GM19023 (cell line): ENCODE results near the gene SLC45A2.
"Not testable (repeated sequence)": the region's sequence is repeated elsewhere in the genome, so short reads cannot be mapped to it uniquely, and the experiment has no call there.

Experiments used
- ATAC-seq: cut with Tn5 transposase; IDR thresholded peaks from one replicate; pipeline ENCODE4 v1.9.1; 2021; ENCODE audit warnings: mild to moderate bottlenecking, moderate library complexity; ENCODE audit not compliant: unreplicated experiment

Gene SLC45A2

GRCh38 chr5:33969572-33970452, 14.7 kb downstream of the SLC45A2 start:
- ATAC-seq, result peak; percentile 71

- ATAC-seq, result no peak
Measured at GRCh38 chr5:33968211-33969005, 16.1 kb downstream of the SLC45A2 start.

GRCh38 chr5:33966805-33967204, 17.7 kb downstream of the SLC45A2 start:
- no peak for ATAC-seq

- ATAC-seq, result no peak
Measured at GRCh38 chr5:33964132-33964700, 20.3 kb downstream of the SLC45A2 start.

- no peak for ATAC-seq
Measured at GRCh38 chr5:33958176-33958575, 26.3 kb downstream of the SLC45A2 start.

- ATAC-seq, result no peak
Measured at GRCh38 chr5:33957577-33958150, 26.8 kb downstream of the SLC45A2 start.

GRCh38 chr5:33952175-33952574, 32.3 kb downstream of the SLC45A2 start:
- ATAC-seq, result not testable (repeated sequence)

GRCh38 chr5:33944543-33945132, 39.9 kb downstream of the SLC45A2 start:
- ATAC-seq, result no peak

- ATAC-seq, result no peak
Measured at GRCh38 chr5:33941090-33941489, 43.4 kb downstream of the SLC45A2 start.

GRCh38 chr5:33939556-33940262, 44.8 kb downstream of the SLC45A2 start:
- no peak for ATAC-seq

- no peak for ATAC-seq
Measured at GRCh38 chr5:33938881-33939280, 45.6 kb downstream of the SLC45A2 start.

- ATAC-seq, result no peak
Measured at GRCh38 chr5:33938507-33938796, 46.0 kb downstream of the SLC45A2 start.

GRCh38 chr5:33937707-33938506, 46.6 kb downstream of the SLC45A2 start:
- no peak for ATAC-seq

GRCh38 chr5:33937017-33937706, 47.3 kb downstream of the SLC45A2 start:
- ATAC-seq, result no peak

- ATAC-seq, result no peak
Measured at GRCh38 chr5:33936381-33937016, 48.0 kb downstream of the SLC45A2 start, which contains the start of gene RXFP3. TSS of gene RXFP3 (plus strand) at chr5:33936386. CDS start at chr5:33936741, 355 bp downstream.

- no peak for ATAC-seq
Measured at GRCh38 chr5:33936004-33936380, 48.5 kb downstream of the SLC45A2 start.

GRCh38 chr5:33934176-33934575, 50.3 kb downstream of the SLC45A2 start:
- ATAC-seq, result peak; percentile 24

- ATAC-seq, result peak; percentile 79
Measured at GRCh38 chr5:33933723-33934169, 50.7 kb downstream of the SLC45A2 start.
